ENCODE data around the gene SEC23IP.

Gene SEC23IP

GRCh38 chr10:119942973-119943372, 50.4 kb downstream of the SEC23IP start:
- no peak for DNase-seq

GRCh38 chr10:119945805-119946204, 53.3 kb downstream of the SEC23IP start:
- DNase-seq: no peak

GRCh38 chr10:119947300-119947699, 54.8 kb downstream of the SEC23IP start:
- DNase-seq: no peak

- no peak for DNase-seq
Observed at GRCh38 chr10:119957451-119957850, 64.9 kb downstream of the SEC23IP start.

- no peak for DNase-seq
Observed at GRCh38 chr10:119962837-119963236, 70.3 kb downstream of the SEC23IP start.

GRCh38 chr10:119967066-119967465, 74.5 kb downstream of the SEC23IP start:
- no peak for DNase-seq

- DNase-seq: no peak
Observed at GRCh38 chr10:119969609-119970008, 77.1 kb downstream of the SEC23IP start.

- DNase-seq: no peak
Observed at GRCh38 chr10:119970107-119970506, 77.6 kb downstream of the SEC23IP start.

- DNase-seq: no peak
Observed at GRCh38 chr10:119970963-119971362, 78.4 kb downstream of the SEC23IP start.

- DNase-seq: no peak
Observed at GRCh38 chr10:119973281-119973680, 80.8 kb downstream of the SEC23IP start.

- DNase-seq: no peak
Observed at GRCh38 chr10:119976421-119976820, 83.9 kb downstream of the SEC23IP start.

GRCh38 chr10:119980956-119981750, 88.6 kb downstream of the SEC23IP start:
- no peak for DNase-seq

- DNase-seq: no peak
Observed at GRCh38 chr10:119981826-119982225, 89.3 kb downstream of the SEC23IP start.

GRCh38 chr10:119988333-119988732, 95.8 kb downstream of the SEC23IP start:
- DNase-seq: no peak

- no peak for DNase-seq
Observed at GRCh38 chr10:119989966-119990365, 97.4 kb downstream of the SEC23IP start.

- DNase-seq: no peak
Observed at GRCh38 chr10:119991066-119991465, 98.5 kb downstream of the SEC23IP start.

GRCh38 chr10:119991816-119992215, 99.3 kb downstream of the SEC23IP start:
- DNase-seq: no peak
